Measurements from ENCODE around the gene METTL5.

The METTL5 gene

DNA sequence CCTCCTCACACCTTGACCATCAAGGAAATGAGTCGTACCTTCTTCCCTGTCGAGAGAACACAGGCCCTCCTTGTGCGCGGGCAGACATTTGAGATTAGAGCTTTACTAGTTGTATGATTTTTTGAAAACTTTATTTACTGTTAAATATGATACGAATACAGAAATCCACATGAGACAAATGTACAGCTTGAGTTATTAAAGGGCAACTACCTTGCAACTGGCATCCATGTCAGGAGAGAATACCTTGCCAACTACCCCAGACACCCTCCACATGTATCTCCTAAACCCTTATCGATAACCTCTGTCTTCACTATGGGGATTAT is 62.8 kb downstream of the METTL5 start:
- no peak for TF ChIP-seq ZFX (IDR thresholded peaks at IDR 0.05)
- TF ChIP-seq, protein P1, sequence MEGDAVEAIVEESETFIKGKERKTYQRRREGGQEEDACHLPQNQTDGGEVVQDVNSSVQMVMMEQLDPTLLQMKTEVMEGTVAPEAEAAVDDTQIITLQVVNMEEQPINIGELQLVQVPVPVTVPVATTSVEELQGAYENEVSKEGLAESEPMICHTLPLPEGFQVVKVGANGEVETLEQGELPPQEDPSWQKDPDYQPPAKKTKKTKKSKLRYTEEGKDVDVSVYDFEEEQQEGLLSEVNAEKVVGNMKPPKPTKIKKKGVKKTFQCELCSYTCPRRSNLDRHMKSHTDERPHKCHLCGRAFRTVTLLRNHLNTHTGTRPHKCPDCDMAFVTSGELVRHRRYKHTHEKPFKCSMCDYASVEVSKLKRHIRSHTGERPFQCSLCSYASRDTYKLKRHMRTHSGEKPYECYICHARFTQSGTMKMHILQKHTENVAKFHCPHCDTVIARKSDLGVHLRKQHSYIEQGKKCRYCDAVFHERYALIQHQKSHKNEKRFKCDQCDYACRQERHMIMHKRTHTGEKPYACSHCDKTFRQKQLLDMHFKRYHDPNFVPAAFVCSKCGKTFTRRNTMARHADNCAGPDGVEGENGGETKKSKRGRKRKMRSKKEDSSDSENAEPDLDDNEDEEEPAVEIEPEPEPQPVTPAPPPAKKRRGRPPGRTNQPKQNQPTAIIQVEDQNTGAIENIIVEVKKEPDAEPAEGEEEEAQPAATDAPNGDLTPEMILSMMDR (conservative IDR thresholded peaks at IDR 0.05), result no peak
- H3K27ac ChIP-seq, result no peak overlapping the region
